ENCODE data around the gene TRPV4.

DNA sequence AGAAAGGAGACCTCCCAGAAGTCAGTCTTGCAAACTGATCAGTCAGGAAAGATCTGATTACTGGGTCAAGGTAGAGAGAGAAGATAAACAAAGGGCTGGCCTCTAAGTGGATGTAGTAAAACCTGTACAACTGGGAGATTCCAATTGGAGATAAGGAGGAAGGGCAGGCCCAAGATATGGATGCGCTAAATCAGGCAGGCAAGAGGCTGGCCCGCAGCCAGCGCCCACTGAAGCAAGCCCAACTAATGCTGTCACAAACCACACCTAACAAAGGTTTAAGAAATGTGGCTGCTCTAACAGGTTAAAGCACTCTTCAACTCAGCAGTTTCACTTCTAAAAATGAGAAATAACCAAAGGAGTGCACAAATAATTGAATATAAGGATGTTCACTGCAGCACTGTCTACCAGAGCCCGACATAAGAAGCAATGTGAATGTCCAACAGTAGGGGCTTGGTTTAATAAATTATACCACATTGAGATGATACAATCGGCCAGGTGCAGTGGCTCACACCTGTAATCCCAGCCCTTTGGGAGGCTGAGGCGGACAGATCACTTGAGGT lies 42.5 kb upstream of the TRPV4 start:
- TF ChIP-seq, protein P1, sequence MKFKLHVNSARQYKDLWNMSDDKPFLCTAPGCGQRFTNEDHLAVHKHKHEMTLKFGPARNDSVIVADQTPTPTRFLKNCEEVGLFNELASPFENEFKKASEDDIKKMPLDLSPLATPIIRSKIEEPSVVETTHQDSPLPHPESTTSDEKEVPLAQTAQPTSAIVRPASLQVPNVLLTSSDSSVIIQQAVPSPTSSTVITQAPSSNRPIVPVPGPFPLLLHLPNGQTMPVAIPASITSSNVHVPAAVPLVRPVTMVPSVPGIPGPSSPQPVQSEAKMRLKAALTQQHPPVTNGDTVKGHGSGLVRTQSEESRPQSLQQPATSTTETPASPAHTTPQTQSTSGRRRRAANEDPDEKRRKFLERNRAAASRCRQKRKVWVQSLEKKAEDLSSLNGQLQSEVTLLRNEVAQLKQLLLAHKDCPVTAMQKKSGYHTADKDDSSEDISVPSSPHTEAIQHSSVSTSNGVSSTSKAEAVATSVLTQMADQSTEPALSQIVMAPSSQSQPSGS (IDR thresholded peaks at IDR 0.05; ENCODE audit: low read length) = no peak
- TF ChIP-seq YY1 (IDR thresholded peaks at IDR 0.05; ENCODE audit: low read depth, low read length) (no peak), RFX5 (IDR thresholded peaks at IDR 0.05; ENCODE audit: low read depth, low read length) (no peak), POLR2AphosphoS2 (IDR thresholded peaks at IDR 0.05; ENCODE audit: low read depth, low read length) (no peak), ZNF274 (IDR thresholded peaks at IDR 0.05; ENCODE audit: insufficient read depth, insufficient read length) (no peak)

All from GM12878 (cell line).